ENCODE results near the gene NHERF2. TPM values are rescaled to one million over a fixed set of nuclear protein-coding genes. Genes with fewer than 3 reads are reported as not detected.

NHERF2 gene
- total and polyA plus RNA-seq, 2 of the 4 experiments (the other 2 are of a cell fraction): 18.6 to 77.8 TPM

DNA sequence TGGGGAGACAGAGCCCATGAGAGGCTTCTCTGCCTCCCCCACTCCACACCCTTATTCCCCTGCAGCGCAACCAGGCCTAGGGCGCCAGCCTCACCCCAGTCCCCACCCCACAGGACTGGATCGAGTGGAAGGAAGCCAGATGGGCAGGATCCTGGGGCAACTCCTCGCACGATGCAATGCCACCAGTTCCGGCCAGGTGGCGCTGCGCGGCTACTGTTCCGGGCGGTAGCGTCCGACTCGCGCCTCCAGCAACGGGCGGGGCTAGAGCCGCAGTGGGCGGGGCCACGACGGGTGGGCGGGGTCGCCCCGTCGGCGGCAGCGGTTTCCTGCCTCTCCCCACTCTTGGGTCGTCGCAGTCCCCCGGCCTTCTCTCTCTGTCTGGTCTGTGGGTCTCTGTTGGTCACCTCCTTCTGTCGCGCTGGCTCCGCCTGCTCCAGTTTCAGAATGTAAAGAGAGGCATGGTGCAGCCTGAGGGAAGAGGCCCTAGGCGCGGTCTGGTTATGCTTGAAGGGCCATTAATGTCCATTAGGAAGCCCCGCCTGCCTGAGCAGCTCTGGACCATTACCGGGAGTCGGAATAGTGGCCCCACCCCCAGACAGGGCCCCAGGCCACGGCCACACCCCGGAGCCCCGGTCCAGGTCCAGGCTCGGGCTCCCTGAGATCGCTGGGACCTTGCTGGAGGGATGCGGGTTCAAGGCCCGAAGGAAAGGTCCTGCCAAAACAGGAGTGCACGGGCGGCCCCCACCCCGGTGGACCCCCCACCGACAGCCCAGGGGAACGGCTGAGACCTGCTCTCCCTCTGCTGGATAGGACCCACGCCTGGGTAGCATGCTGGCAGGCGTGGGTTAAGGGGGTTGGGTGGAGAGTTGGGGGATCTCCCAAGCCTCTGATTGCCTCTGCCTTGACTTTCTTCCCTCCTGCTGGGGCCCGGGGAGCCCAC lies 3.3 kb upstream of the NHERF2 start:
- Histone ChIP-seq H3K4me2 (ENCODE audit: low read depth, low read length) (peak overlapping the region; percentile 80), H3K79me1 (ENCODE audit: low read depth in 1 of 2, low read length in 2 of 2) (peaks cover 6 to 19% of the 10 kb centered on the region in 2 experiments), H4K20me1 (ENCODE audit: insufficient read depth, low read length) (peaks cover 11% of the 10 kb centered on the region), H2AK5ac (ENCODE audit: low read depth, low read length) (peak overlapping the region; percentile 57), H3K18ac (ENCODE audit: low read depth, low read length) (peak overlapping the region; percentile 71), H3K9ac (ENCODE audit: low read depth, low read length) (peak overlapping the region; percentile 58; the same call in 1 of the 2 replicates), H3K27me3 (ENCODE audit: control insufficient read depth, insufficient read depth, low read length) (peaks cover 18% of the 10 kb centered on the region; the same call in 1 of the 2 replicates), H2BK120ac (ENCODE audit: low read depth, low read length) (peak overlapping the region; percentile 82), H3K4me3 (ENCODE audit: insufficient read depth, low read depth, low read length) (peak overlapping the region; percentile 33), H3K56ac (ENCODE audit: extremely low read depth, insufficient read depth, low read length) (no peak overlapping the region), H4K8ac (ENCODE audit: low read depth in 2 of 2, low read length in 2 of 2) (peak overlapping the region; percentile 89 to 96), H3K4ac (ENCODE audit: low read depth, low read length) (peak overlapping the region; percentile 95), H2BK15ac (ENCODE audit: low read depth, low read length) (peak overlapping the region; percentile 80; the same call in 2 of the 3 replicates), H4K5ac (ENCODE audit: low read depth, low read length) (peak overlapping the region; percentile 76), H3K4me1 (ENCODE audit: control insufficient read depth, insufficient read depth, low read length) (peaks cover 15% of the 10 kb centered on the region), H2AFZ (replicated peaks; ENCODE audit: low read length, poor library complexity) (peak overlapping the region; percentile 96), H2BK5ac (ENCODE audit: low read depth, low read length, poor library complexity, severe bottlenecking) (peak overlapping the region; percentile 76), H2AK9ac (replicated peaks; ENCODE audit: low read depth, low read length, poor library complexity) (peak overlapping the region; percentile 82), H3K9me1 (ENCODE audit: insufficient read depth, low read length) (peaks cover 8% of the 10 kb centered on the region), H3K27ac (ENCODE audit: insufficient read depth, low read length) (peak overlapping the region; percentile 76), H3K23ac (ENCODE audit: low read depth, low read length) (peak overlapping the region; percentile 68; the same call in 1 of the 2 replicates), H3K9me3 (ENCODE audit: control insufficient read depth, insufficient read depth, low read length) (no peaks in the 10 kb centered on the region), H2BK20ac (ENCODE audit: low read depth, low read length) (peak overlapping the region; percentile 53; the same call in 1 of the 2 replicates), H4K91ac (ENCODE audit: insufficient read depth, low read depth, low read length) (peak overlapping the region; percentile 96), H3K14ac (replicated peaks; ENCODE audit: low read depth, low read length) (peak overlapping the region; percentile 90), H3K36me3 (ENCODE audit: control insufficient read depth, insufficient read depth, low read length) (peaks cover 1% of the 10 kb centered on the region; the same call in 1 of the 2 replicates)
- intact Hi-C loops (cut with micrococcal nuclease) (loop anchor here (1.0 kb wide), 4 partner anchors 16 to 117 kb away; partner anchors contain the start of genes NTHL1 and TSC2), in situ Hi-C loops (cut with MboI; ENCODE audit: low sequenced_read_pairs) (loop anchor here (5.0 kb wide), 1 partner anchor 119 kb away; no protein-coding TSS in a partner anchor), dilution Hi-C loops (cut with HindIII; ENCODE audit: low sequenced_read_pairs, unreplicated experiment) (no loop called here)
- WGBS, 2 experiments (ENCODE audit: extremely low coverage in 2 of 2, insufficient read length in 1 of 2): 15% methylated on average over 30 of the region's 53 CpGs; no CpG with 5 or more reads in 1 of the 2 experiments
- BruUV-seq (replicated peaks): no TSS peak
- CTCF ChIA-PET: interaction anchor here (0.6 to 1.4 kb wide), 5 partner anchors 14 to 182 kb away, joined by 3 to 10 read pairs (median 3); partner anchors contain the start of gene NTHL1
- peak; percentile 79 for DNase-seq
- TF ChIP-seq RAD21 (IDR thresholded peaks at IDR 0.05; ENCODE audit: low read length): peak; percentile 98
- TF ChIP-seq MAZ (IDR thresholded peaks at IDR 0.05; ENCODE audit: borderline replicate concordance, low read depth, low read length): peak; percentile 97
- peak; percentile 98 for TF ChIP-seq CTCF (conservative IDR thresholded peaks at IDR 0.05; ENCODE audit: low read depth, low read length)
- TF ChIP-seq, protein P1, sequence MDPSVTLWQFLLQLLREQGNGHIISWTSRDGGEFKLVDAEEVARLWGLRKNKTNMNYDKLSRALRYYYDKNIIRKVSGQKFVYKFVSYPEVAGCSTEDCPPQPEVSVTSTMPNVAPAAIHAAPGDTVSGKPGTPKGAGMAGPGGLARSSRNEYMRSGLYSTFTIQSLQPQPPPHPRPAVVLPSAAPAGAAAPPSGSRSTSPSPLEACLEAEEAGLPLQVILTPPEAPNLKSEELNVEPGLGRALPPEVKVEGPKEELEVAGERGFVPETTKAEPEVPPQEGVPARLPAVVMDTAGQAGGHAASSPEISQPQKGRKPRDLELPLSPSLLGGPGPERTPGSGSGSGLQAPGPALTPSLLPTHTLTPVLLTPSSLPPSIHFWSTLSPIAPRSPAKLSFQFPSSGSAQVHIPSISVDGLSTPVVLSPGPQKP (IDR thresholded peaks at IDR 0.05; ENCODE audit: borderline replicate concordance, low read depth, low read length): no peak
- TF ChIP-seq FOS (IDR thresholded peaks at IDR 0.05; ENCODE audit: low read depth, low read length): no peak
- no peak for TF ChIP-seq POLR2A (IDR thresholded peaks at IDR 0.05; ENCODE audit: low read depth, low read length)
- TF ChIP-seq NFE2L2 (IDR thresholded peaks at IDR 0.05; ENCODE audit: low read depth, low read length): no peak
- peak; percentile 52; the same call in 1 of the 2 replicates for TF ChIP-seq MXI1 (IDR thresholded peaks at IDR 0.05; ENCODE audit: borderline replicate concordance, low read depth, low read length)
- peak; percentile 93 for TF ChIP-seq SMC3 (IDR thresholded peaks at IDR 0.05; ENCODE audit: low read depth, low read length)
- no peak for TF ChIP-seq RCOR1 (IDR thresholded peaks at IDR 0.05; ENCODE audit: insufficient replicate concordance, low read length)
- no peak for TF ChIP-seq CEBPB (IDR thresholded peaks at IDR 0.05; ENCODE audit: low read depth, low read length)
- no peak for TF ChIP-seq BHLHE40 (IDR thresholded peaks at IDR 0.05; ENCODE audit: low read depth, low read length)
- peak; percentile 84 for ATAC-seq (ENCODE audit: low read depth)
- POLR2A ChIA-PET (ENCODE audit: unreplicated experiment): interaction anchor here (0.6 to 0.9 kb wide), 2 partner anchors 16 to 132 kb away, joined by 4 read pairs; partner anchors contain the start of gene TRAF7
